HG03103 (cell line): ENCODE data around the gene KRTAP26-1.

ENCODE experiments used
- ATAC-seq: cut with Tn5 transposase; IDR thresholded peaks from one replicate; pipeline ENCODE4 v1.9.1; 2021; ENCODE audit warnings: low read depth; ENCODE audit not compliant: unreplicated experiment

KRTAP26-1 gene

DNA sequence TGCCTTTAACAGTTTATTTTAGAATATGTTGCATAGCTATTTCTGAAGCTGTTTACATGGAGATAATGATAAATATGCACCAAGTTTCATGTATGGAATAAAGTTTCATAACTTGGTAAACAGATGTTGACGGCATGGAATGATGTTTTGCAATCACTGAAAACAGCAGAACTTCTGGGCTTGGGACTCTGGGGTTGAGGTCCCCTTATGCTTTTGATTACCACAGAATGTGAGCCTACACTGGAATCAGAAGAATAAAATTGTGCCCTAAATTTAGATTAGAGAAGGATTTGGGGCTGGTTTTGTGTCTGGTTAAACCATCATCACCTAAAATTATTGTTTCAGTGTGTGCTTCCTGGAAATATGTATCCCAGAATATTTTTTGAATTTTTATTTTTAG, 48.5 kb downstream of the KRTAP26-1 start:
- no peak for ATAC-seq

GRCh38 chr21:30271156-30271555, 49.0 kb downstream of the KRTAP26-1 start:
- no peak for ATAC-seq

DNA sequence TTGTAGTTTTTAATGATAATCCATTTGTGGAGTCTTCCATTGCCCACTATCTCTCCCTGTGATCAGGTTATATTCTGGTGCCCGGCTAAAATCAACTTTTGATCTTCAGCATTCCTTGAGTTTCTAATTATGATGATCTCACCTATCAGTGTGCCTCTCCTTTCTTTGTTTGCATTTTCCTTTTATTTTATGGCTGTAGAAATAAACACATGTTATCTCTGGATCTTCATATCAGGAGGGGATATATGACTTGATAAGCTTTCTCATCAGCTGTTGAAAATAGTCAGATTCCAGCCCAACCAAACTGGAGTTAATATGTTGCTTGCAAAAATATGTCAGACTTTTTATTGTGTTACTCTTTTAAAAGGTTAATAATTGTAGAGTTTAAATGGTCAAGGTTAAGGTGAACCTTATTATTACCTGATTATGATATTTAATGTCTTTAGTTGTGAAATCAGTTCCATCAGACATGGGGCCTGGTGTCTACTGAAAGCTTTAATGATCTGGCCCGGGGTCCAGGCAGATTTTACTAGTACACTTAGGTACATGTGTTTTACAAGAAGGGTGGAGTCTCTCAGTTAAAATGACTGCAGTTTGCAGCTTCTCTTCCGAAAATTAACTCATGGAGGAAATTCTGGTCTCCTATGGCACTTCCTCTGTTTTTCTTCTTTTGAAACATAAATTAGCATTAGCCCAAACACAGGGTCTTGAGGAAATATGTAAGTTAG, 50.1 kb downstream of the KRTAP26-1 start:
- no peak for ATAC-seq
